SK-MEL-5 (cell line): ENCODE measurements around the gene UCHL5. TPM values are rescaled to one million over a fixed set of nuclear protein-coding genes. Genes with fewer than 3 reads are reported as not detected.
"Not testable (repeated sequence)": the region's sequence is repeated elsewhere in the genome, so short reads cannot be mapped to it uniquely, and the experiment has no call there.

Experiments used
- DNase-seq: peaks from one replicate; pipeline ENCODE4 v3.0.0-alpha.2; 2016; ENCODE audit warnings: low read depth, low spot score
- in situ Hi-C: cut with HindIII; loops from 2 replicates; pipeline ENCODE4 v1.10.0; 2016; ENCODE audit warnings: low sequenced_read_pairs, high pct_unique_total_duplicates, low pct_unique_long_range_greater_than_20kb
- total RNA-seq: library from RNA; depleted of rRNA; stranded (reverse); fragments of >200 nt; shearing (Covaris generic); gene quantifications from 2 replicates; pipeline ENCODE4 v1.2.3, GENCODE V29; 2014

The UCHL5 gene
- total RNA-seq, 1 experiment from 2014 or later = 39.6 TPM

- DNase-seq, in situ Hi-C loops: not testable (repeated sequence)
Observed at GRCh38 chr1:193032643-193033427, 26.3 kb downstream of the UCHL5 start.

- in situ Hi-C loops = no loop called here
- peak; percentile 25 for DNase-seq
Observed at GRCh38 chr1:193031431-193031830, 27.7 kb downstream of the UCHL5 start.

GRCh38 chr1:193030280-193030679 lies 28.9 kb downstream of the UCHL5 start:
- no peak for DNase-seq
- in situ Hi-C loops = no loop called here

DNA sequence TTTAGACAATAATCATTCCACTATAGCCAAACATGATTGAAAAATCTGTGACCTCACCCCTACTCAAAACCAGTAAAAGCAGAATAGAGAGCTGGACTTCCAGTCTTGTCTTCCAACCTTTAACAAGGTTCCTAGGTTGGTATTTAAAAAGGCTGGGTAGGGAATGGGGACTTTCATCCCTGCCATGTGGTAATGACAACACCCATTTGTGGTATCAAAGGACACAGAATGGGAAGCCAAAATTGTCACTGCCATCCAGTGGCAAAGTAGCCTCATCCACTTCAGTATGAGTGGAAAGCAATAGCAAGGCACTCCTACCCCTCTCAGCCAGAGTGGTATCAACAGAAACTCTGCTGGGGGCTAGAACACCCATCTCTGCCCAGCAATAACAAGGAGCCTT lies 33.9 kb downstream of the UCHL5 start:
- in situ Hi-C loops = no loop called here
- DNase-seq = no peak

GRCh38 chr1:193019442-193020026 lies 39.6 kb downstream of the UCHL5 start:
- in situ Hi-C loops = loop anchor here (25.0 kb wide), 1 partner anchor 207 kb away; the partner anchor contains the start of gene RGS2
- DNase-seq = peak; percentile 61

DNA sequence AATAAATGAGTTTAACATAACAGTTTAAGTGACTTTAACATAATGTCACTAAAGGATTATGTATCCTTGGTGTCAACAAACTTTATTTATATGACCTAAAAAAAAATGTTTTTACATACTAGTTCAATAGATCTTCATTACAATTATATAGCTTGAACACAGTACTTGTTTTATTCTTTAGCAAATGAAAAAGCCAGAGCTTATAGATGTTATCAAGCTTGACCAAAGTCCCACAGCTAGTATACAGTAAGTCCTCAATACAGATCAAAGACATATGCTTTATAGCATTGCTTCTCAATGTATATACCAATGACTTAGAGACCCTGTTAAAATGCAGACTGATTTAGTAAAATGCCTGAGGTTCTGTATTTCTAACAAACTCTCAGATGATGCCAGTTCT lies 42.4 kb downstream of the UCHL5 start:
- in situ Hi-C loops = loop anchor here (25.0 kb wide), 1 partner anchor 204 kb away; the partner anchor contains the start of gene RGS2
- no peak for DNase-seq

- DNase-seq = no peak
- in situ Hi-C loops = loop anchor here (25.0 kb wide), 1 partner anchor 202 kb away; the partner anchor contains the start of gene RGS2
Observed at GRCh38 chr1:193014400-193014799, 44.8 kb downstream of the UCHL5 start.

DNA sequence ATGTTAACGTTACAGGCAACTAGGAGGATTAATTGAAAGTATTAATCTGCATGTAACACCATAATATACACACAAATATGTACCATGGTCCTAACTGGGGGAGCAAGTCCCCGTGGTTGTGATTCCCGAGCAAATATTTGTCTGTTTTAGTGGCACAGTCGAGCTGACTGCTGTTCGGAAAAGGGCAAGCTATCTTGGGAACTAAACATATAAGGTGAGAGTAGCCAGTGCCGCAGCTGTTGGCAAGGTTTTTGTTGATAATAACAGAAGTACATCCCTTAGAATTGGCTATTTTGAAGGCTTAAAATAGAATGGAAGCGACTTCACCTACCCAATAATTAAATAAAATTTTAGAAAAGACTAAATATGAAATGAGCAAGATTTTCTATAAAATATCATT lies 45.5 kb downstream of the UCHL5 start:
- no peak for DNase-seq
- in situ Hi-C loops = loop anchor here (25.0 kb wide), 1 partner anchor 201 kb away; the partner anchor contains the start of gene RGS2

DNA sequence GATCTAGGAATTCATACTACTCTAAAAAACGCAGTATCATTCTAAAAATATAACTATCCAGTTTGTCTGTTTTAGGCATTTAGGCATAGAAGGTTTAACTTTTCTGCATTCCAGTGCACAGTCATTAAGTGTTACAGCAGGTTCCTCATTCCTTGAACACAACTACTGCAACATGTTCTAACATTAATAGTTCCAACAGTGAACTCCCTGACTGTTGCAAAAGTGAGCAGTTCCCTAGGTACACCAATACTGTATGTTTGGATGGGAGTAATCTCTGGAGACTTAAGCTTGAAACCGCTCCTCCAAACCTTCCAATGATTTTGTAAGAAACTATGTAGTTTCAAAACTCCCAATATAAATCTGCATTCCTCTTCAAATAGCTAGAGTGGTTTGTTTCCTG lies 46.2 kb downstream of the UCHL5 start:
- DNase-seq = no peak
- in situ Hi-C loops = loop anchor here (25.0 kb wide), 1 partner anchor 201 kb away; the partner anchor contains the start of gene RGS2

DNA sequence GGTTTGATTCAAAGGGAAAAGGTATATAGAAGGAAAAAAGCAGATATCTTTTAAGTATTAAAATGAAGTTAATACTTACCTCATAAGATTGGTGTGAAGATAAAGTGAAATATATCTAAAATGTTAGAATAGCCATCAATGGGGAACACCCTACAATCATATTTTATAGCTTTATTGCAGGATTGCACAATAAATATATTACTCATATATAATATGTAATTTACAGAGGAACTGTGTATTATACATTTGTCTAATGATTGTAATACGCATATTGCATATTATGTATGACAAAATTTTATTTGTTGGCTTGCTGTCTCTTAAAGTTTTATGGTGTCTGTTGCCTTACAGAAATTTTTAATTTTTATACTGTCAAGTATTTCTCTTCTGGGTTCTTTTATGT lies 47.8 kb downstream of the UCHL5 start:
- no peak for DNase-seq
- in situ Hi-C loops = loop anchor here (25.0 kb wide), 1 partner anchor 199 kb away; the partner anchor contains the start of gene RGS2

DNA sequence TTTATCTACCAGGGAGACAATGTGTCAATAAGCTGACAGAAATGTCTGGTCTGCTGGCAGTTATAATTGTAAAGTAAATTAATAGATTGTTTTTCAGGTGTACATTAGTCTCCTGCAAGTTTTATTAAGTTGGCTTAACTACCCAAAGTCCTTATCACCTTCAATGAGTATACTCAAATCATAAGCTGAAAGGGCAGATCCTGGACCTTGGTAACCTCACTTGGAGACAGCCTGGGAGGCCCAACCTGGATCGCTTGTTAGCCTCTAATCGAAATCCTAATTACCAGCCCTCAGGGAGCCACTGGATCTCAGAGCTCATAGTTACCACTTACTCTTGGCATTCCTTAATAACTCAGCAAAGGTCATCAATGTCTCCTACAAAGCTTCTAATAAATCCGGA lies 49.7 kb downstream of the UCHL5 start:
- in situ Hi-C loops = loop anchor here (25.0 kb wide), 1 partner anchor 197 kb away; the partner anchor contains the start of gene RGS2
- no peak for DNase-seq

- DNase-seq = no peak
- in situ Hi-C loops = loop anchor here (25.0 kb wide), 1 partner anchor 193 kb away; the partner anchor contains the start of gene RGS2
Observed at GRCh38 chr1:193005785-193006184, 53.4 kb downstream of the UCHL5 start.

DNA sequence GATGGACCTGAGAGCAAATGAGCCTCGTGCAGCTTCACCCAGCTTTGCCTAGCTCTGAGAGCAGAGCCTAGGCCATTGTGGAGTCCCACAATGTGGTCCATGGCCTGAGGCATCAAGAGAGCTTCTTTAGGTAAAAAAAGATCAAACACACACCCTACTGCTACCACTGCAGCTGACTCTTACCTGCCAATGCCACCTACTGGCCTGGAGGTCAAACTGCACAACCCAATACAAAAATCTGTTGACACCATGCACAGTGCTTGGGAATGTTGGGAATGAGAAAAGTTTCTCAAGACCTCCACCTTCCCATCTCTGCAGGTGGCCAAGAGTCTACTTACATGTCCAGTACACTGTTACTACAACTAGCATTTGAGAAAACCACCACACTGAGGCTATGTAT lies 60.6 kb downstream of the UCHL5 start:
- in situ Hi-C loops = no loop called here
- peak; percentile 28 for DNase-seq

- no peak for DNase-seq
- in situ Hi-C loops = no loop called here
Observed at GRCh38 chr1:192994141-192994540, 65.0 kb downstream of the UCHL5 start.

DNA sequence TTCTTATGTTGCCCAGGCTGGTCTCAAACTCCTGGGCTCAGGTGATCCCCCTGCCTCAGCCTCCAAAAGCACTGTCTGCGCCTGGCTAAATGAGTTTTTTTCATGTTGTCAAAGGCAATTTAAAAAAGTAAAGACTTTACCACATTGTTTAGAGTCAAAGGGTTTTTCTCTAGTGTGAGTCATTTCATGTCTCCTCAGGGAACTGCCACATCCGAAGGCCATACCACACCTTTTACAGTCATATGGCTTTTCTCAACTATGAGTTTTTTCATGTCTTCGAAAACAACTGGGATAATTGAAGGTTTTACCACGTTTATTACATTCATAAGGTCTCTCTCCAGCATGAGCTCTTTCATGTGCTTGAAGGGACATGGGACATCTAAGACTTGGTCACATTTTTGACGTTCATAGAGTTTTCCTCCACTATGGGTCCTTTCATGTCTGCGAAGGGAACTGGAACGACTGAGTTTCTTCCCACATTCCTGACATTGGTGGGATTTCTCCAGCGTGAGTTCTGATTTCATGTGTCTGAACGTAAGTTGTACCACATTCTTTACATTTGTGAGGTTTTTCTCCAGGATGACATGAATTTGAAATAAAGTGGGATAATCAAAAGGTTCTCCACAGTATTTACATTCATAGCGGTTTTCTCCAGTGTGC lies 65.6 kb downstream of the UCHL5 start:
- in situ Hi-C loops = no loop called here

GRCh38 chr1:192986748-192987334 lies 72.3 kb downstream of the UCHL5 start:
- in situ Hi-C loops, DNase-seq: not testable (repeated sequence)

More for the DNA sequence above, 65.6 kb downstream of the UCHL5 start:
- DNase-seq = no peak

DNA sequence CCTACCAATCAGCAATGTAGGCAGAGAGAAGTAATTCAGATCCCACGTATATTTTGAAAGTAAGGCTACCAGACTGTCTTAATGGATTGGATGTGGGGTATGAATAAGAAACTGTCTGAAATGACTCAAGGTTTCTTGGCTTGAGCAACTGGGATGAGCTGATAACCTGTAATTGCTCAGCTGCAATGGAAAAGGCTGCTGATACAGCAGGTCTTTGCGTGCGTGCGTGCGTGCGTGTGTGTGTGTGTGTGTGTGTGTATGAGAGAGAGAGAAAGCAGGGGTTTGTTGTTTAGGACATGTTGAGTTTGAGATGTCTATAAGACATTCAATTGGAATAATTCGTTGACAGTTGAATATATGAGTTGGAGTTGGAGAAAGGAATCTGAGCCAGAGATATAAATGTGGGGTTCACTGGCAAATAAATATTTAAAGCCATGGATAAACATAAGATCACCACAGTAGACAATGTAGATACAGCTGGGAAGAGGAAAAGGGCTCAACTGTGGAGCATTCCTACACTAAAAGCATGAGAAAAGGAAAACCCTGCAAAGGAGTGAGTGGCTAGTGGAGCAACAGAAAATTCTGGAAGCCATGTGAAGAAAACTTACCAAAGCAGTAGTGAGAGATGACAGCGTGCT lies 72.9 kb downstream of the UCHL5 start:
- in situ Hi-C loops = no loop called here
- no peak for DNase-seq
